Left renal cortex interstitium (tissue), 4 donors: ENCODE results near the gene TCF12. TPM values are rescaled to one million over a fixed set of nuclear protein-coding genes. Genes with fewer than 3 reads are reported as not detected.

Source experiments
- DNase-seq, 4 donors: peaks; one replicate each; pipeline ENCODE4 v3.0.0-alpha.2; 2013; ENCODE audit warnings: low read depth in 4 of 4, low spot score in 2 of 4, missing footprints in 1 of 4
- polyA plus RNA-seq, 4 donors: library from polyadenylated mRNA; unstranded; fragments of 120-200 nt; gene quantifications; one replicate each; pipeline ENCODE4 v1.2.1, GENCODE V29; 2013; ENCODE audit not compliant: insufficient read length in 4 of 4

The TCF12 gene
- polyA plus RNA-seq, 4 donors, result 153 to 190 (median 164) TPM

DNA sequence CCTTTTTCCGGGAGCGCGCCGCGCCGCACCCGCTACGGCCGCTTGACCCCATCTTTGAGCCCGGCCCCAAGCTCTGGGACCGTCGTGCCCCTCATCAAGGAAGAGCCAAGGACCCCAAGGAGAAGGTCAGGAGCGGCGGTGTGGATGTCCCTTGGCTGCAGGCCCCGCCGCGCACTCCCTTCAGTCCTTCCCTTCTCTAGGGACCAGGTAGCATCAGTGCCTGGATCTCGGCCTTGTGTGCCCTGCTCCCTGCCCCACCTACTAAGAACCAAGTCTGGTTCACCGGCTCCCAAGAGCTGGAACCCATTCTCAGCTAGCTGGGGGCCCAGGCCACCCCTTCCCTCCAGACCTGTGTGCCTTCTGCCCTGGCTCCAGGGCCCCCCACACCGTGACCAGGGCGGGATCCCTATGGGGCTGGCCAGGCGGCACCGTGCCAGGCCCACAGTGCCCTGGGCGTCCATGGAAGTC, 388.5 kb downstream of the TCF12 start:
- DNase-seq, result no peak

DNA sequence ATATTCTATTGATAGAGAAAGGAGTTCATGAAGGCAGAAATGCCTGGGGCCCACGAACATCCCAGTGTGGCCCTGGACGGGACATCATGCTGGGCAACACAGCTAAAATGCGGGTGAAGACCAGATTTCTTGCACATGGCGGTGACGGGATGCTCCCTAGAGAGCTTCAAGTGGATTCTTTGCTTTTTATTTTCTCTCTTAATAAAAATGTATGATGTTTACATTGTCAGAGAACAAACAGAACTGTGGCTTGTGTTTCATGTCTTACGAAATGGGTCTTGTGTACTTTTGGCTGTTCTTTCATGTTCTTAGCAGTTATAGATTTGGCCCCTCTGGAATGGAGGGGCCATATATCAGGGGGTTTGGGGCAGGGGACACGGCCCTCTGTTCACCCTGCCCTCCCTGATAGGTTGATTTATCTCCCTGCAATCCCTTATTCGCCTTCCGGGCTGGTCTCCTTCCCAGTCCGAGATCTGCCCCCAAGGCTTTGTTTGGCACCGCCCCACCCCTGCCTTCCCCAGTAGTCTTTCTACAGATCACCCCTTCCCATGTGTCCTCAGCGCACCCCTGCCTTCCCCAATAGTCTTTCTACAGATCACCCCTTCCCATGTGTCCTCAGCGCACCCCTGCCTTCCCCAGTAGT, 389.2 kb downstream of the TCF12 start:
- DNase-seq, result peak in 3 of 4 donors; percentile 42 to 64 (median 49)

DNA sequence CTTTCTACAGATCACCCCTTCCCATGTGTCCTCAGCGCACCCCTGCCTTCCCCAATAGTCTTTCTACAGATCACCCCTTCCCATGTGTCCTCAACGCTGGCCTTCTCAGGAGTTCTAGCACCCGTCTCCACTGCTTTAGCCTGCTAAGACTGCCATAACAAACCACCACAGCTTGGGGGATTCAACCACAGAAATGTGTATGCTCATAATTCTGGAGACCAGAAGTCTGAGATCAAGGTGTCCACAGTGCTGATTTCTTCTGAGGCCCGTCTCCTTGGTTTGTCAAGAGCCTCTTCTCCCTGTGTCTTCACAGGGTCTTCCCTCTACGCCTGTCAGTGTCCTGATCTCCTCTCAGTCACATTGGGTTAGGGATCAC, 389.7 kb downstream of the TCF12 start:
- no peak for DNase-seq

DNA sequence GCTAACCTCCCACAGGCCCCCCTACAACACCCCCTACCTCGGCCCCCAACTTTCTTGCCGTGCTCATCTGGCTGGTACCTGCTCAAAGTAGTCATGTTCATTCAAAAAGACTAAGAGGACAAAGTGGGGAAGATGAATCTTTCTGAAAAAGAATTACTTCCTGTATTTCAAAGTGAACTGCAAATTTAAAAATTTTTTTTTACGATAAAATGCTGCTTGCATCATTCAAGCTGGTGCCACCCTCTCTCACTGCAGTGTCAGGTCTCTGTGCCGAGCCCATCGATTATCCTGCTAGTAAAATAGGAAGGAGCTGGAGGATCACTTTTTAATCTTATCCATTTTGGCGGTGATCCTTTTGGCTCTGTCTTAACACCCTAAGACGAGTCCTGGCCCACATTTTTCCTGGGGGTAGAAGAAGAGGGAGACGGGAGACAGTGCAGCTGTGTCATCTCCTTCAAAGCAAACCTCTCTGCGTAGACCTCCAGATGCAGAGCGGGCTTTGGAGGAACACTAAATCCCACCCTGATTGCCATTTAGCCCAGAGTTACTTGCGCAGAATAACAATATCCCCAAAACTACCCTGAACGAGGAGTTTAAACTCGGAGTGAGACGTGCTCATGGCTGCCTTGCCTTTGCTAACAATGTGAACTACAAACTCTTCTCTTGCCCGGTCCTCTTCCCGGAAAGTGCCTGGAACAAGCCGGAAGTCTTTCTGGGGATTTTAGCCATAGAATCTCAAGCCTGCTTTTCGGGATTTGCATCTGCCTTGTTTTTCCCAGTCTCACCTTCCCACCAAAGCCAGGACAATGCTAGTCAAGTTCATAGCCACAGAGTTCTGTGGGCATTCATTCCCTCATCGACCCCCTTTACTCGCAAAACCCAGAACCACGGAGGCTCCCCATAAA, 391.7 kb downstream of the TCF12 start:
- DNase-seq, result no peak

DNA sequence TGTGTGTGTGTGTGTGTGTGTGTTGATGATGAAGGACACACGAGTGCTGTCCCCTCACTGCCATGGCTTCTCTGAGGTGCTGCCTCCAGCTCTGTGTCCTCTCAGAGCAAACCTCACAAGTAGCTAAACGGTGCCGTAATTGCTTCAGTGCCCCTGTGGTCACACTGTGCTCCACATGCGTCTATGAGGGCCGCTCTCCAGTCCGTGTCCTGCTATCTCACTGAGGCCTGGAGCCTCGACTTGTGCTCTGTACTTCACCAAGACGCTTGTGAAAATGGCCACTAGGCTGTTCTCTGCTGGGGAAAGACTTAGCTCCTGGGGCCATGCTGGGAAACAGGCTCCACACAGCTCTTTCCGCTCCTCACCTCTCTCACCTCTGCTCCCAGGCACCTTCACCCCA, 392.4 kb downstream of the TCF12 start:
- DNase-seq, result no peak

DNA sequence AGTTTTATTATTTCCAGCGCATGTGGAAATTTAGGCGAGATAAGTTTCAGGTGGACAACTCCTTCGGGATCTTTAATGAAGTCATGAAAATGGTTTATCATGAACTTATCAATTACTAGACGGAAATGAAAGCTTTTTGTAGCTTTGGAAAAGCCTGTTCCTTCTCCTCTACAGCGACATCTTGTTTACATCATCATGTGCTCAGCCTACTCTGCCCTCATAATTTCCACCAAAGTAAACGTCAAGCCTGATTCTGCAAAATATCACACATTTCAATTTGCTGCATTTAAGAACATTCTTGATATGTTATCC, 393.5 kb downstream of the TCF12 start:
- DNase-seq, result no peak

DNA sequence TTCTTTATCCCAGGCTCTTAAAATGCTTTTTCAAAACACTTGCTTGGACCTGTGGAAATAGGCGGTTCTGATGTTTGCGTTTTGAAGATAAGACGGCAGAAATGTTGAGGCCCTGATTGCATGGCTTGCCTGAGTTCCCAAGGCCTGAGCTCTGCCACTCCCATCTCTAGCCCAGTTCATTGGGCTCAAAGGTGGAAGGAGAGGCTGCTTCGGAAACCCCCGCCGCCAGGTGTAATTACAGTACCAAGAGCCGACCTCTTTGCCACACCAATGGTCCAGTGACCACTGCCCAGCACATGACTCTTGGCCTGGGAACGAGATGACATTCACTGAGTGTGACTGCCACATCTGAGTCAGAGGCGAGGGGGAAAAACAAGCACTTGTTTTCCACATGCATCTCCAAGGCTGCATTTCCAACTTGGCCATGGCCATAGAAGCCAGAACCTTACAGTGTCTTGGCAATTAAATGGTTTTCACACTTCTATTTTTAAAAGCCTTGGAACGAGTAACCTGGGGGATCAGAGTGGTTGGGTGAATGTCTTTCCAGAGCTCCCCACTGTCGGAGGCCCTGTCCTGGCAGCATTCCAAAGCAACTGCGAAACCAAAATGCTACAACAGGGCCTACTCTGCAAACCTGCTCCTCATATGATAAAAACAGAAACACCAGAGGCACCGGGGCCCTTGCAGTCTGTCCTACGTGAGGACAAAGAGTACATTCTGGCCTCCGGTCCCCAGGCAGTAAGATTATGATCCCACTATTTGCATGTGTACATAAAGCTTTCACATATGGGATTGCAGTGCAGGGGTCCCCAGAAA, 394.1 kb downstream of the TCF12 start:
- DNase-seq, result no peak

DNA sequence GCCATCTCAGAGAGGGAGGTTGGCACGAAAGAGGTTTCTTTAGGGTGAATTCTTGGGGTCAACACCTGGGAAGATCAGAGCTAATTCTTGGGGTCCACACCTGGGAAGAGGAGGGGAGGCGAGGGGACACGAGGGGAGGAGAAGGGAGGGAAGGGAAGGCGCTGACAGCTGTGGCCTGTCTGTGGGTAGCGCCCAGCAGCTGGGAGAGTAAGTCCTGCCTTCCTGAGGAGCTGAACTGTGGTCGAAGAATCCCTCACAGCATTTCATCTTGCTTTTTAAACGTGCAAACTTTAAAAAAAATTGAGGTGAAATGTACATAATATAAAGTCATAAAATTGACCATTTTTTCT, 394.7 kb downstream of the TCF12 start:
- DNase-seq, result no peak

DNA sequence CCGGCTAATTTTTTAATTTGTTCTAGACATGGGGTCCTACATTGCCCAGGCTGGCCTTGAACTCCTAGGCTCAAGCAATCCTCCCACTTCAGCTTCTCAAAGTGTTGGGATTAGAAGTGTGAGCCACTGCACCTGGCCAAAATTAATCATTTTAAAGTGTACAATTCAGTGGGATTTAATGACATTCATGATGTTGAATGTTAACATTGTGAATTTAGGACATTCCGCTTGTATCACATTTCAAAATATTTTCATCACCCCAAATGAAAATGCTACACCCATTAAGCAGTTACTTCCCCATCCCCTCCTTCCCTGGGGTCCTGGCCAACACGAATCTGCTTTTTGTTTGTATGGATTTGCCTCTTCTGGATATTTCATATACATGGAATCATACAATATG, 395.8 kb downstream of the TCF12 start:
- DNase-seq, result no peak

DNA sequence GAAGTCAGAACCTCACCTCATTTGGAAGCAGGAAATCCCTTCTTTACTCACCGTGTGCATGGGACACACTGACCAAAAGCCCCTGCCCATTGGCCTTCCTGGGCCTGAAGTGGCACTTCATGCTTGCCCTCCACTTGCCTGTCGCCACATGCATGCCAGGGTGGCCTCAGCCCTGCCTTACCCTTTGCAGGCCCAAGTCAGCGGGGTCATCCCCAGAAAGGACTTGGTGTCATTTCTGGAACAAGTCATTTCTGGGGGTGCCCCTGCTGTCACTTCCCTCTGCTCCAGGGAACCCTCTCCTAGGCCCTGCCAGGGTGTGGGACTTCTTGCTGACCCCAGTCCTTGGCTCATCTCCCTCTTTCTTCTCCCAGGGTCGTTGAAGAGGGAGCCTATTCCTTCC, 398.0 kb downstream of the TCF12 start:
- DNase-seq, result no peak

DNA sequence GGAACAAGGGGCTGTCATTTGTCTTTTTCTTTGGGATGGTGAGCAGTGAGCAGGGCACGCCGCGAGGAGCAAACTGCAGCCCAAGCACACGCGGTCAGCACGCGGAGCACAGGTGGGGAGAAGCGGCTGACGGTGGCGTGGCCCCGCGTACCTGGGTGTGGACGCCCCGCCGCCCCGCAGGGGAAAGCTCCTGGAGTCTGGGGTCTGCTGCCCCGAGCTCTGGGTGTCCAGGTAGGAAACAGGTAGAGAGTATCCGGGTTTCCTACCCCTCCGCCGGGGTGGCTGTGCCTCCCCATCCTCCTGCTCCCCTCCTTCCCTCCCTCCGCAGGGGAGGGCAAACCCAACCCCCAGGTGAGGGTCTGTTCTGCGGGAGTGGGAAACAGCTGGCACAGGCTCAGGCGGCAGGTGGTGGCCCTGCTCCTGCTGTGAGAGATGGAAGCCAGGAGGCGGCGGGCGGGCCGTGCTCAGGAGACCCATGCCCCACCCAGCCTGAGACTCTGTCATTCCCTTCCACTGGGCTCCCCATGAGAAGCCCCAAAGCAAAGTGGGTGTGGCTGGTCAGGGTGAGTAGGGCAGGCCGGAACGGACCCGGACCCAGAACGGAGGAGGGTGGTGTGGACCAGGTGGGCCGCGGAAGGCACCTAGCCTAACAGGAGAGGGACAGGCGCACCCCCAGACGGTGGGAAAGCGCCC, 400.9 kb downstream of the TCF12 start:
- no peak for DNase-seq

DNA sequence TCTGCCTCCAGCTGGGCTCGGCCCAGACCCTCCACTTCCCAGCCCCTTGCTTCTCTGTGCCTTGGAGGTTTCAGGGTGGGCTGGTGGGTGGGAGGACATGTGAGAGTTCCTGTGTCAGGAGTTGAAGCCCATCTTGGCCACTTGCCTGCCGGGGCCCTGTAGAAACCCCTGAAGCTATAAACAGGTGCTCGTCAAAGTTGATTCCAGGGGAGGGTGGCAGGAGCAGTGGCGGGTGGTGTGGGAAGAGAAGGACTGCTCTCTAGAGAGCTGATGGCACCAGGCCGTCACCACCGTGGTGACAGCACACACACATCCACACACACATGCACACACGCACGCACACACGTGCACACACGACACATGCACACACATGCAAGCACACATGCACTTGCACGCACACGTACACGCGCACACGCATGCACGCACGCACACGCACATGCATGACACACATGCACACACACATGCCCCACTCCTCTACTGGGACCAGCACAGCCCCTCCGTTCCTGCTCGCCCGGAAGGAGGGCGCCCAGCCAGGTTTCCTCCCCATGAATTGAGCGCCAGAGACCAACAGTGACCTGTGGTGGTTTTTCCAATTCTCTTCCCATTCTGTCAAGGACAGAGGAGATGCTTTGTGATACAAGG, 401.6 kb downstream of the TCF12 start:
- no peak for DNase-seq

DNA sequence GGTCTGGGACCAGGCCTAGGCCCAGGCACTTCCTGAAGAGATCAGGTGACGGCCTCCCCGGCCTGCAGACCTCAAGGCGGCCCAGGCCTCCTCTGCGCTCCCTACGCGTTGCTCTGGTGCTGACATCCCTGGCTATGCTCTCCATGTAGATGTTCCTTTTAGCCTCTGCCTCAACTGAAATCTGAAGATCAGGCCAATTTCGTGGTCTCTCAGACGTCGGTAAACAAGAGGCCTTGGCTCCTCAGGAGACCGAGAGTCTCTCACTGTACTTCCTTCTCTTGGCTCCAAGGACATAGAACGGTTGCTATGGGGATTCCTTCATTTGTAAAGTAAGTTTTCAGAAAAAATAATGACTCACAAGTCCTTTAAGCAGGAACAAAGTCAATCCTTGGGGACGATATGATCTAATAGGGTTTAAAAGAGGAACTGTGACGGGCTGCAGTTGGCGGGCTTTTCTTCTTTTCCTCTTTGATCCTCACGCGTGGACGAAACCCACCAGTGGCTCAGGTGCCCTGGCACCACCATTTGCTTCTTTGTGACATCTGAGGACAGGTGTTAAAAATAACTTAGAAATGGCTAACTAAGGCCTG, 402.3 kb downstream of the TCF12 start:
- no peak for DNase-seq

DNA sequence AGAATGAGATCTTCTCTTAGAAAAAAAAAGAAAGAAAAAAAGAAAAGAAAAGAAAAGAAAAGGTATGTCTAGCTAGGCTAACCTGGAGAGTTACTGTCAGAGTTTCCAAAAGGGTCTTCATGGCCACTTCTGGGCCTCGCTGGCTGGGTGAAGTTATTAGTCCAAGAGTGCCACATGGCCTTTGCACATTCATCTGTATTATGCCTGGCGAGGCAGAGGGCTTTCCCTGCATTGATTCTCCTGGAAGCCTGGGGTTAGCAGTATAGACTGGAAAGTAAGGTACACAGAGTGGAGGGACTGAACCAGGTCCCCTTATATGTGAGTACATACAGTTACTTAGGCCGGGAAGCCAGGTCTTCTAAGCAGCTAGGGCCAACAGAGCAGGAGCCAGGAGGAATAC, 403.0 kb downstream of the TCF12 start:
- DNase-seq, result no peak

DNA sequence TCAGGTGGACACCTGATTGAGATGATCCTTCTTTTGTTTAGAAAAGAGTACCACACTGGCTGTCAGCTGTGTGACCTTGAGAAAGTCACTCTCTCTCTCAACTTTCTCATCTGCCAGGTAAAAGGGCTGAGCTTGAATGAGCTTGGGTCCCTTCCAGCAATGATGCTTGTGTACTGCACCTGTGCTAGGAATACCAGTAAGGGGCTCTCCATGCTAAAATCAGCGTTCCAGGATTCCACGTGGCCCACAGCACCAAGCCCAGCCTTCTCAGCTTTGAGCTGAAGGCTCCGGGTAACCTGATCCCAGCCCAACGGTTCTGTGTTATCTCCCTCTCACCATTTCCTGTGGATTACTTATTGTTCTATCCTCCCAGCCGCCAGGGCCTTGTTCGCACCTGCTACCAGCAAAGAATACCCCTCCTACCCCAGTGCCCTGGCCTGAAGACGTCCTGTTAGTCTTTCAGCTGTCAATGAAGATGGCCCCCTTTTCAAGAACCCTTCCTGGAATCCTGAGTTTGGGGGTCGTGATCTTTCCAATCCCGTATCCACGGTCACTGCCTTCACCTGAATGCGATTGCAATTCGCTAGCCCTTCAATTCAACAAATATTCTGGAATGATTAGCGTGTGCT, 403.6 kb downstream of the TCF12 start:
- DNase-seq, result no peak

DNA sequence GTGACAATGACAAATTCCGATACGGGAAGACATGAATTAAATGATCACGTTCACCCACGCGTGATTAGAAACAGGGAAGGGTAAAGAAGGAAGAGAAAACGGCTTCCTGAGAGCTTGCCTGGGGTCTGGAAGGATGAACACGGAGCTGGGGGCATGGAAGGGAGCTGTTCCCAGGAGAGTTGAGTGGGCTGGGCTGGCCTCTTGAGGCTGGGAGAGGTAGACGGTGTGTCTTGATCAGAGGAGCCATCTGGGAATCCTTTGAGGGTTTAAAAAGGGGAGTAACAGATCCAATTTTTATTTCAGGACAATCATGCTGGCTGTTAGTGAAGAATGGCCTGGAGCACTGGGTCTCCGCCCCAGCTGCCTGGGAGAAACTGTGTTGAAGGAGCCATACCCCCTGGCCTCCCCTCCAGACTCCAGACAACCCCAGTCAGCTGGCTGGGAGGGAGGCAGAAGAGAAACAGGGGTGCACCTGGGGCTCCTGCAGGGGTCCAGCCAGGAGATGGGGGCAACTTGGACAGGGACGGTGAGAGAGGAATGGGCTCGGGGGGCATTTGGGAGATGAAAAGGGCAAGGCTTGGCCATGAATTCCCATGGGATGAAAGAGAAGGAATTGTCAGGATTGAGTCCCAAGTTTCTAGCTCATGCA, 404.3 kb downstream of the TCF12 start:
- DNase-seq, result no peak

DNA sequence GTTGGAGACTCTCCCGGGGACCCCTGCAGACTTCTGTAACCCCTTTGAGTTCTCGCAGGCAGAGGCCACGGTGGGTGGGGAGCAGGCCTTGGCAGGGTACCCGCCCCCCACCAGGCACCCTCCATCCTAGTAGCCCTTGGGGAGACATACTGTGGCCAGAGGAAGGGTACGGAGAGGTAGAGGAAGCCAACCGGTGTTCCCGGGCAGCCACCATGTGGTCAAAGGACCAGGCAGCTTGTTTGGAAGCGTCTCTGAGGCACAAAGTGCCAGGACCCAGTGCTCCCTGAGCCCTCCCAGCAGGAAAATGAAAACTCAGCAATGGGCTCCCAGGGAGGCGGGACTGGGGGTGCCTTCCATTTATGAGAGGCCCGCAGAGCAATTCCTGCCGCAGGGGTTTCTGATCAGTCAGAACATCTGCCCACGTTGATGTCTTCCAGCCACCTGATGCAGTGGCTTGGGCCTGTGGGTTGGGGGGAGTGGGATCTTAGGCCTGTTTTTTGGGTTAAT, 404.9 kb downstream of the TCF12 start:
- DNase-seq, result no peak

DNA sequence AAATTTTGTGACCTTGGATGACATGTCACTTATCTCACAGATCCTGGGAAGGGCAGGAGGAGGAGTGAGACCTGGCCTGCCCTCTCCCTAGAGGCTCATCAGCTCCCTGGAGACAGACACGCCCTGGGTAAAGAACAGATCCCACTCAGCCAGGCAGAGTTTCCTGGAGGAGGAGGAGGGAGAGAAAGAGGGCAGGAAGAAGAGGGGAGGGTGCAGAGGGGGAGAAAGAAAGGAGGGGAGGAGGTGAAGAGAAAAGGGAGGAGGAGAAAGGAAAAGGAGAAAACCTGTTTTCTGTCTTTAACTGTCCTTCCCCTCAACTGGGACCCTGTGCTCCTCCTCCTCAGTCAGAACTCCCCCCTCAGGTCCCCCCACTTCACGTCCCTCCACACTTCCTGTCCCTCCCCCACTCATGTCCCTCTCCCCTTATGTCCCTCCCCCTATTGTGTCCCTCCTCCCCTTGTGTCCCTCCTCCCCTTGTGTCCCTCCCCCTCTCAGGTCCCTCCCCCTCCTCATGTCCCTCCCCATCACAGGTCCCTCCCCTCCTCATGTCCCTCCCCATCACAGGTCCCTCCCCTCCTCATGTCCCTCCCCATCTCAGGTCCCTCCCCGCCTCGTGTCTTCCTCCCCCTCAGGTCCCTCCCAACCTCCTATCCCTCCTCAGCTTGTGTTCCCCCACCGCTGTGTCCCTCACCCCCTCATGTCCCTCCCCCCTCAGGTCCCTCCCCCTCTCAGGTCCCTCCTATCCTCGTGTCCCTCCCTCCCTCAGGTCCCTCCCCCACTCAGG, 405.6 kb downstream of the TCF12 start:
- no peak for DNase-seq
